ACHN (cell line): ENCODE measurements around the gene PRKG1.
"Not testable (repeated sequence)": the region's sequence is repeated elsewhere in the genome, so short reads cannot be mapped to it uniquely, and the experiment has no call there.

Experiments
- DNase-seq: peaks from one replicate; pipeline ENCODE4 v3.0.0-alpha.2; 2015
- in situ Hi-C: cut with HindIII; loops from 2 replicates; pipeline ENCODE4 v1.10.0; 2017; ENCODE audit warnings: low sequenced_read_pairs, low pct_ligation_motif_present, low pct_unique_long_range_greater_than_20kb

PRKG1 gene

DNA sequence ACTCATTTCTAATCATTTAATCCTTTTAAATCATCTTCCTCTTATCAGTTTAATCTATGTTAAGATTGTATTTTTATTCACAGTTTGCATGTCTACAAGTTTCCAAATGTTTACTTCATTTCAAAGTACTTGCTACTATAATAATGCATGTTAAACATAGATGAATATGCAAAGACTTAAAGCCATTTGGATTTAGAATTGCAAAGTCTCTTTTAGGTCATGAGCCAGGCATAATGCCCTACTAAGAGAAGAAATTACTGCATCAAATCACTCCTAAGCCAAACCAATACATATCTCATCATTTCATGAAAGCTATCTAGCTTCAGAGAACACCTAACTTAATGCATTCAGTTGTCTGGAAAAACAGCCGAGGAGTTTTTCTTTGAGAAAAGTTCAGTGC lies 266.1 kb downstream of the PRKG1 start:
- in situ Hi-C loops: no loop called here
- DNase-seq: no peak

DNA sequence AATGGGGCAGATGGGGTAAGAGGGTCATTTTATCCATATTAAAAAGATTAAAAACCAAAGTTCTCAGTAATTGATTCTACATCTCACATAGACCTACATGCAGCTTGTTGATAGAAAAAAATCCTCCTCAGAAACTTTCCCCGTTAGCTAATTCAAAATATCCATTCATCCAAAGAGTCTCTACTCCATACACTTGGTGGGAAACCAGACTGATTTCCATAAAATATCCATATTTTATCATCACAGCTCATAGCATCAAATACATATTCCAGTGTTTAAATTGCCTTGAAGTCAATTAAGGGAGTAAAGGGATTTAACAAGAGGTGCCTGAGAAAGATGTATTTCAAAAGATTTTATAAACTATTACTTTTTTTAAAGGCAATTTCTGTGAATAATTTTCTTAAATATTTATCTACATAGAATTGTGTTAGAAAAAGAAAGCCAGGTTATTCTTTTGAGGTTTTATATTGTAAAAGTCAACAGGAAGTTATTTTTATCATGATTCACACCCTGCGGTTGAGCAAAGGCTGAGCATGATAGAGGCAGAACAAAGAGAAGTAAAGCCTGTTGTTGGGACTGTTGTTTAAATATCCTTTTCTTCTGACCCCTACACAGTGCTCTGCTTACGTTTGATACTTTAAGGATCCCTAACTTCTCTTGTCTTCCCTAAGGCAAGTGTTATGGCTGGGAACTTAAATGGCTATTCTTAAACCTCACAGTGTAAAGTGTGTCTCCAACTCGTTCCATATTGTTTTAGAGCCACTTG lies 266.7 kb downstream of the PRKG1 start:
- no peak for DNase-seq
- in situ Hi-C loops: no loop called here

DNA sequence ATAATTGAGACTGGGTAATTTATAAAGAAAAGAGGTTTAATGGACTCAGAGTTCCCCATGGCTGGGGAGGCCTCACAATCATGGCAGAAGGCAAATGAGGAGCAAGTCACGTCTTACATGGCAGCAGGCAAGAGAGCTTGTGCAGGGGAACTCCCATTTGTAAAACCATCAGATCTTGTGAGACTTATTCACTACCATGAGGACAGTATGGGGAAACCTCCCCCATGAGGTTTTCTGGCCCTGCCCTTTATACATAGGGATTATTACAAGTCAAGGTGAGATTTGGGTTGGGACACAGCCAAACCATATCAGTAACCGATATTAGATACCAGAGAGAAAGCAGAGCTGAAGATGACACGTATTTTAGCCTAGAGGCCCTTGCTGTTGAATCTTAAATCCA lies 267.5 kb downstream of the PRKG1 start:
- DNase-seq, in situ Hi-C loops: not testable (repeated sequence)

DNA sequence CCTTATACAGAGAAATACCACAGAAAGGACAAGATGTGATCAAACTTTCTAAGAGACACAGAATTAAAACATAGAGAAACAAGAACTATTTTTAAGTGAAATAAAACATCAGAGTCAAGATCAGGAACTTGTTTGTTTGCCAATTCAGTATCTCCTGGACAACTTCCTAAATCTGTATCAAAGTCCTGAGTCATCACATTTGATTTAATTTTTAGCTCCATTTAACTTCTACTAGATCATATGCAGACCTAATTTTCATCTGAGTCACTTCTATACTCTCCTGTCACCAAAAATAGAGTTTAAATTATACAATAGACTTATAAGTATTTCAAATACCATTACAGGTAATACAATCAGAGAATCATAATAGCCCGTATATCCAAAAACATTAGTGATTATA lies 268.1 kb downstream of the PRKG1 start:
- no peak for DNase-seq
- in situ Hi-C loops: no loop called here

DNA sequence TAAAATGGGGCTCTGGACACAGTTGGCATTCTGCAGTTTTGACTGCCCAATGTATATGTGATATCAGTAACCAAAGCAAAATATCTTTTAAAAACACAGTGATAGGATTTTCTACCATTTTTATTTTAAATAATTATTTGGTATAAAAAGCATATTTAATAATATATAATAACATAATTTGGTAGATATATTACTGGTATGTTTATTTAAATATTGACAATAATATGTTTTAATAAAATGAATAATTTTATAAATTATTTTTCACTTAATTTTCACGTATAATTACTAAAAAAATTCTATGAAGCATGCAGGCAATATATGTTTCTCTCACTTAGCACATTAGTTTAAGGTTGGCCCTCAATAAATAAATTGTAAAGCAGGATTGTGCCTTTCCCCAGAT lies 269.1 kb downstream of the PRKG1 start:
- DNase-seq: no peak
- in situ Hi-C loops: no loop called here

- no peak for DNase-seq
- in situ Hi-C loops: no loop called here
These were observed 270.1 kb downstream of the PRKG1 start for GRCh38 chr10:51344371-51344770.

DNA sequence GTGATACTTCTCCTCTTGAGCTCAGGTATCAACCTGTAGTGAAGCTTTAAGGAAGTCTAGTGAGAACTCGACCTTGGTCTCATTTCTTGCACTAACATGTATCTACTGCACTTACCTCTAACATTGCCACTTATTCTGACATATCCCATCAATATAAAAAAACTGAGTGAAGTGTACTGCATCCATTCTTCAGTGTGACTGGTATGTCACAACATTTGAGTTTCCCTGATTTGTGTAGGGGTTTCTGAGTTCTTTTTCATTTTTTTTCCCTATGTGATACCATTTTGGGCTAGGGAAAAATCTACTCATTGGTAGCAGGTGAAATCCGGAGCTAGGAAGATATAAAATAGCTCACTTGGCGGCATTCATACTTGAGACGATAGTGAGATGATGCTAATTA lies 274.3 kb downstream of the PRKG1 start:
- no peak for DNase-seq
- in situ Hi-C loops: no loop called here

DNA sequence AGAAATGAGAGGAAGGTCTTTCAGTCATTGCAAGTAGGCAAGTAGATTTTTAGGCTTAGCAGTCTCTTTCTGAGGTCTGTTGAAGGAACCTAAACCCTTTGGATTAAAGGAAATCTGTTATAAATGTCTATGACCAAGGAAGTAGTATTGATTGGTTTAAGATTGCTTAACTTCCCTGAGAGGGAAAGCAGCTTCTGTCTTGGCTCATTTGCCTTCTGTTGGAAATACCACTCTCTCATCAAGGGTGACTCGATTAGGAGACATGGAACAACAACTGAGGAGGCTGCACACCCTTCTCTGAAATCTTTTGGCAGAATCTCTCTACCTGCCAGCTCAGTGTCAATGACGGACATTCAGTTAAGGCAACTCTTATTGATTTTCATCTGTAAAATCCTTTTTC lies 282.9 kb downstream of the PRKG1 start:
- in situ Hi-C loops: no loop called here

DNA sequence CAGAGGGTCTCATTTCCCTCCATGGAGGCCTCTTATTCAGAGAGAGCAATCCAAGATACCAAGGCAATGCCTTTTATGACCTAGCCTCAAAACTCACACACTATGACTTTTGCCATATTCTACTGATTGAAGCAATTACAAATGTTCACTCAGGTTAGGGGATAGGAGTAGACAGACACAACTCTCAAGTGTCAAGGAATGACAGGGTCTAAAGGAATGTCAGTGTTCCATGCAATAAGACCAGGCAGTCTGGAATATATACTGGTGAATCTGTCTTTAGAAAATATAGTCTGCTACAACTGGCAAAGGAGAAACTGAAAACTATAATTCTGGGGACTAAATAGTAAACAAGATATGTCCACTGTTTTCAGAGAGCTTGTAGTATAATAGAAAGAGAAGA lies 283.9 kb downstream of the PRKG1 start:
- no peak for DNase-seq
- in situ Hi-C loops: no loop called here

More for the DNA sequence above, 282.9 kb downstream of the PRKG1 start:
- no peak for DNase-seq

DNA sequence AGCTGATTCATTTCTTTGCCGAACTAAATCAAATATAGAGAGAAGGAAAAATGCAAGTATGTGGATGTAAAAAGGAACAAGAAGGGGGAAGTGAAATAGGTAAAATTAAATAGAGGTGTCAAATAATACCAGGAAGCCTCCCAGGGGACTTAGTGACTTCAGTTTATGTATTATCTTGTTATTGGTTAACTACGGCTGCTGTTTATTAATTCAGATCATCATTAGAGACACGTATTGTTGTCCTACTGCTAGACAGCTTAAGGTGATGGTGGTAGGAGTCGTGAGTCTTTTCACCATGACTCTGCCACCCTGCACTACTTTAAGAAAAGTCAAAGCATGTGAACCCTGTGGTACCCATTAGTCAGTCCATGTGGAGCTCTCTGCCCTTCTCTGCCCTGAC lies 289.1 kb downstream of the PRKG1 start:
- no peak for DNase-seq
- in situ Hi-C loops: no loop called here

DNA sequence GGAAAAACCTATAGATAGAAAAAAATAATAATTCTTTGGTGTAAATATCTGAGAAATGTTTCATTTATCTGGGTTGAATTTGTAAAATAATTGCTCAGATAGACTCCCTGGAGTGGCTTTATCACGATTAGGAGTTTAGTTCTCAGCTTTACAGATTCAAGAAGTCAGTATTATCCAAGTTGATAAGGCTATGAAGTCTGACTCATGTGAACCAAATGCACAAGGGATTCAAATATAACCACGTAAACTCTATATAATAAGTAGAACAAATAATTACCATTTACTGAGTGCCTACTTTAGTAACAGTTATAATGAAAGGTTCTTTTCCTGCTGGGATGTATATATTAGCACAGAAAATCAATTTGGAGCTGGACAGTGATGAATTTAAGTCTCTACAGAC lies 290.4 kb downstream of the PRKG1 start:
- in situ Hi-C loops: no loop called here
- DNase-seq: no peak

DNA sequence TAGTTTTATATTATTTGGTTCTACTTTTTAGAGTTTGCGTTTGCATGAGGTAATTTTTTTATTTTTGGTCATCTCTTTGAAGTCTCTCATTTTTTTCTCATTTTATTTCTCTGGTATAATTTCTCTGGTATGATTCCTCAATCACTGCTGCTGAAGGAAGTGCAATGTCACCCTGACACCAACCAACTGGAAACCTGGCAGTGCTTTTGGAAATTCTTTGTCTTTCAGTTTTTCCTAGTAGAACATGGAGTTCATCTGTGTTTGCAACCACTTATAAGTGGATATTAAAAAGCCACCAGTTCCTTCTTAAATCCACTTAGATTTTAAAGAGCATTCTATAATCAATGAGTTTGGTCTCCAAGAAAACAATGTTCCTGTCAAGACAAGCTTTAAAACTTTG lies 291.8 kb downstream of the PRKG1 start:
- in situ Hi-C loops: no loop called here
- DNase-seq: no peak

DNA sequence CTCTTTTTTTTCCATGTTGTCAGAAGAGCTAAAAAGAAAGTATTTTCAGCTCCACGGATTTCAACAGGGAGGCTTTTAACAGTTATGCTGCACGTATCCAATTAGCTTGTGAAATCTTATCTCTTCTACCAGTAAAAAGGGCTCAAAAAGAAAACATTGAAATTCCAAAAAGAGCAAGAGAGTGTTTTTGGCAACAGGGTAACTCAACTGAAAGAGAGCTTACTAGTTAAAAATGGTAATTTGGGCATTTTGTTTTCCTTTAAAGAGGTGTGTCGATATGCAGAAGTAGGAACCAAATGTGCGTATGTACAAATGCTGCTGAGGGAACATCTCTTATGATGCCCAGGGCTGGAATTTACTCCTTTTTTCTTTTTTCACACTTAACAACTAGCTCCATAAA lies 292.8 kb downstream of the PRKG1 start:
- in situ Hi-C loops: no loop called here
- no peak for DNase-seq

DNA sequence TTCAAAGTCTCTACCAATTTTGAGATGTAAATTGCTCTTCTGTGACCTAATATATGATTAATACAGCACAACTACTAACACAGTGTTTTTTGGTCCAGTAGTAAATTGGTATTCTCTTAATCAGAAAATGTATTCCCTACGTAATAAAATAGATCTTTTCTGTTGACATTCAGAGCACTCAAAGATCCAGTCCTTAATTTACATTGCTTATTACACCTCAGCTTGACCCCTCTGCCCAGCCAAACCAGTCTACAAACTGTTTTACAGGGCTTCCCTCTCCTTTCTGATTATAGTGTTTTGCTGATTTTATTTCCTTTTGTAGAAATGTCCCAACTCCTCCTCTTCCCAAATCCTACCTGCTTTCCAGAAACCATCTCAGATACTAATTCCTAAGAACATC lies 293.4 kb downstream of the PRKG1 start:
- no peak for DNase-seq
- in situ Hi-C loops: no loop called here

DNA sequence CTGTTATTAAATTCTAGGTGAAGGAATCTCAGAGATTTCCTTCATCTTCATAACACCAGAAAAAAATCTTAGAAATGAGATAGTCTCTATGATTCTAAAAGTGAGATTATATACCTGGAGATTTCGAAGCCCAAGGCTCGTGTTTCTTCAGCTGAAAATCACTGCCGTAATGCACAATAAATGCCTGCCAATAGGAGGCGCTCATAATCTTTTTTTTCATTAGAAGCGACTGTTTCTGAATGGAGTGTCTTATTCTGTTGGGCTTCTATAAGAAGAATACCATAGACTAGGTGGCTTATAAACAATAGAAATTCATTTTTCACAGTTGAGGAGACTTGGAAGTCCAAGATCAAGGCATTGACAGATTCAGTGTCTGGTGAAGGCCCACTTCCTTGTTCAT lies 294.7 kb downstream of the PRKG1 start:
- in situ Hi-C loops: no loop called here
- peak; percentile 14 for DNase-seq

DNA sequence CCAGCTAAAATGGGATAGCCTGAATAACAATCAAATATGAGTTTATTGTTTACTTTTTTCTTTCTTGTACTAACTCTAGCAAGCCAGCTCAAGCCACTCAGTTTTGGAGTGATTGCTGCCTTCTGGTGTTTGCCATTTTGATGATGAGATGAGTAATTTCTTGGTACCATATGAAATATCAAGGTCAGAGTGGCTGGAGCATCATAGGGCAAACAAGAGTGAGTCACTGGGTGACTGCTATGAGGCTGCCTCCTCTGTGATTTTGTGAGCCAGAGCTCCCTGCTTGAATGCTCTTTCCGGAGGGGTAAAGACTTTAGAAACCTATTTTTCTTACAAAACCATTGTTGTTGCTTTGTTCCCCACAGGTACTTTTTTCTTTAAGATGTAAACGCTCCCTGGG lies 295.6 kb downstream of the PRKG1 start:
- in situ Hi-C loops: no loop called here

DNA sequence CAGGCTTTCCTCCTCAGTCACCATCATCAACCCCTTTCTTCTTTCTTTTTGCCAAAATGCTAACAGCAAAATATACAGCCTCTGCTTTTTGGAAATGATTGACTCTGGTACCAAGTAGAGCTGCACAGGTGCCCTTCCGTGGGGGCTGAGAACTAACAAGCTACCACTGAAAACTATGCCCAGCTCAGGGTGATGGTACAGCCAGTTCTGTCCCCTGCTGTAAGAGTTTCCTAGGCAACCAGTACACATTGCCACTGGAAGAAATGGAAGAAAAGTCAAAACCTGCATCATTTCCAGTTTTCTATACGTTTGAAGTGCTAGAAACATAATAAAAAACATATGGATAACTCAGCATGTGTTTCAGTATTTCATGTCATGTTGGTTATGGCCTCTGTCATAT lies 297.5 kb downstream of the PRKG1 start:
- in situ Hi-C loops: no loop called here
- no peak for DNase-seq

More for the DNA sequence above, 295.6 kb downstream of the PRKG1 start:
- DNase-seq: no peak

GRCh38 chr10:51375790-51376189 lies 301.5 kb downstream of the PRKG1 start:
- no peak for DNase-seq
- in situ Hi-C loops: no loop called here

GRCh38 chr10:51377070-51377931 lies 303.0 kb downstream of the PRKG1 start:
- in situ Hi-C loops: no loop called here

More at GRCh38 chr10:51377070-51377931, 303.0 kb downstream of the PRKG1 start:
- no peak for DNase-seq
